Neural progenitor cell (in vitro differentiated cells): ENCODE results near the gene PCDH15. TPM values are rescaled to one million over a fixed set of nuclear protein-coding genes. Genes with fewer than 3 reads are reported as not detected.

Experiments used
- DNase-seq: peaks from one replicate; pipeline ENCODE4 v3.0.0-alpha.2; 2016; ENCODE audit warnings: low spot score
- H2AFZ ChIP-seq: fragments of 200-600 bp; sonication (generic); replicated peaks from 2 replicates; pipeline ENCODE4 v1.6.1; 2016; ENCODE audit warnings: antibody characterized with exemption
- H3F3A ChIP-seq: fragments of 200-600 bp; sonication (generic); 2 replicates; pipeline ENCODE4 v1.6.1; 2016; ENCODE audit warnings: antibody characterized with exemption, low read depth
- H3K27ac ChIP-seq: fragments of 200-600 bp; sonication (generic); 2 replicates; pipeline ENCODE4 v1.5.1; 2016; ENCODE audit warnings: mild to moderate bottlenecking
- H3K27me3 ChIP-seq: fragments of 200-600 bp; sonication (generic); 2 replicates; pipeline ENCODE4 v1.6.1; 2016; ENCODE audit warnings: mild to moderate bottlenecking, moderate library complexity
- H3K36me3 ChIP-seq: fragments of 200-600 bp; sonication (generic); 2 replicates; pipeline ENCODE4 v1.5.1; 2016
- H3K4me1 ChIP-seq: fragments of 200-600 bp; sonication (generic); 2 replicates; pipeline ENCODE4 v1.6.1; 2016; ENCODE audit warnings: mixed run types
- H3K4me2 ChIP-seq: fragments of 200-600 bp; sonication (generic); 2 replicates; pipeline ENCODE4 v1.6.1; 2016
- H3K4me3 ChIP-seq: fragments of 200-600 bp; sonication (generic); 2 replicates; pipeline ENCODE4 v1.5.1; 2016
- H3K79me2 ChIP-seq: fragments of 200-600 bp; sonication (generic); 2 replicates; pipeline ENCODE4 v1.6.1; 2016; ENCODE audit warnings: low read depth
- H3K9ac ChIP-seq: fragments of 200-600 bp; sonication (generic); 2 replicates; pipeline ENCODE4 v1.6.1; 2016
- H3K9me3 ChIP-seq: fragments of 200-600 bp; sonication (generic); 2 replicates; pipeline ENCODE4 v1.5.1; 2016; ENCODE audit warnings: low read depth
- H4K20me1 ChIP-seq: fragments of 200-600 bp; sonication (generic); 2 replicates; pipeline ENCODE4 v1.6.1; 2016; ENCODE audit warnings: low read depth
- H3K27ac Mint-ChIP-seq: 3 replicates; pipeline ENCODE4 v1.8.0; 2021; ENCODE audit warnings: mixed read lengths
- H3K27me3 Mint-ChIP-seq: 2 replicates; pipeline ENCODE4 v1.8.0; 2022; ENCODE audit warnings: low read depth, mild to moderate bottlenecking, inconsistent platforms, moderate library complexity, mixed read lengths; ENCODE audit not compliant: insufficient read depth
- H3K36me3 Mint-ChIP-seq: 3 replicates; pipeline ENCODE4 v1.8.0; 2021; ENCODE audit warnings: mixed read lengths
- H3K4me1 Mint-ChIP-seq: 3 replicates; pipeline ENCODE4 v1.8.0; 2021; ENCODE audit warnings: mixed read lengths
- H3K4me3 Mint-ChIP-seq: 3 replicates; pipeline ENCODE4 v1.8.0; 2021; ENCODE audit warnings: mild to moderate bottlenecking, moderate library complexity, mixed read lengths
- H3K9me3 Mint-ChIP-seq: 3 replicates; pipeline ENCODE4 v1.8.0; 2020; ENCODE audit warnings: mixed read lengths
- EZH2 ChIP-seq: fragments of 200-600 bp; sonication (generic); IDR thresholded peaks from 2 replicates; pipeline ENCODE4 v1.6.1; 2017; ENCODE audit warnings: antibody characterized with exemption, mild to moderate bottlenecking, moderate library complexity
- EZH2phosphoT487 ChIP-seq: fragments of 200-600 bp; sonication (generic); IDR thresholded peaks from 2 replicates; pipeline ENCODE4 v1.6.1; 2017; ENCODE audit warnings: antibody characterized with exemption
- total RNA-seq: library from RNA; depleted of rRNA; stranded (reverse); fragments of >200 nt; gene quantifications from 2 replicates; pipeline ENCODE4 v1.2.3, GENCODE V29; 2015; ENCODE audit warnings: low replicate concordance
- TF ChIP-seq, protein P1 (sequence below): fragments of 200-600 bp; sonication (generic); IDR thresholded peaks from 2 replicates; pipeline ENCODE4 v1.5.1; 2017; ENCODE audit warnings: antibody characterized with exemption, mild to moderate bottlenecking

PCDH15 gene
- total RNA-seq, 1 donor from 2014 or later, result 0.17 TPM

DNA sequence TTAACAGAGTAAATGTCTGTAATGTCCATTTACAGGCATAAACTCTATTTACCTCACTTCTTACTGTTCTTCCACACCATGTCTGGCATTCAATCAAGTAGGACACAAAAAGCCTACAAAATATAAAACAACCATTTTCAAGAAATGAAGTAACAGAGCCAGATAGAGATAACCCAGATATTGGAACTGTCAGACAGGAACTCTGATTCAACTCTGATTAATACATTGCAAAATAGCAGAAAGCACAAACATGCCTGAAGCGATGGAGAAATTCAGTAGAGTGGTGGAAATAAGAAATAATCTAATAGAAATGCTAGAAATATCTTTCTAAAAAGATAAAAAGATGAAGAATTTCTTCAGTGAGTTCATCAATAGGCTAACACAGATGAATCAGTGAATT, 964.4 kb downstream of the PCDH15 start:
- Histone ChIP-seq H3K27me3 (no peaks in the 10 kb centered on the region), H3K9me3 (no peaks in the 10 kb centered on the region), H3K27ac (no peak overlapping the region), H3K4me3 (no peak overlapping the region), H4K20me1 (no peaks in the 10 kb centered on the region), H3K79me2 (no peaks in the 10 kb centered on the region), H3F3A (no peaks in the 10 kb centered on the region), H3K9ac (no peak overlapping the region), H3K4me2 (no peak overlapping the region), H3K36me3 (no peaks in the 10 kb centered on the region), H3K4me1 (no peaks in the 10 kb centered on the region), H2AFZ (no peak overlapping the region)
- no peak for TF ChIP-seq EZH2phosphoT487
- TF ChIP-seq, protein P1, sequence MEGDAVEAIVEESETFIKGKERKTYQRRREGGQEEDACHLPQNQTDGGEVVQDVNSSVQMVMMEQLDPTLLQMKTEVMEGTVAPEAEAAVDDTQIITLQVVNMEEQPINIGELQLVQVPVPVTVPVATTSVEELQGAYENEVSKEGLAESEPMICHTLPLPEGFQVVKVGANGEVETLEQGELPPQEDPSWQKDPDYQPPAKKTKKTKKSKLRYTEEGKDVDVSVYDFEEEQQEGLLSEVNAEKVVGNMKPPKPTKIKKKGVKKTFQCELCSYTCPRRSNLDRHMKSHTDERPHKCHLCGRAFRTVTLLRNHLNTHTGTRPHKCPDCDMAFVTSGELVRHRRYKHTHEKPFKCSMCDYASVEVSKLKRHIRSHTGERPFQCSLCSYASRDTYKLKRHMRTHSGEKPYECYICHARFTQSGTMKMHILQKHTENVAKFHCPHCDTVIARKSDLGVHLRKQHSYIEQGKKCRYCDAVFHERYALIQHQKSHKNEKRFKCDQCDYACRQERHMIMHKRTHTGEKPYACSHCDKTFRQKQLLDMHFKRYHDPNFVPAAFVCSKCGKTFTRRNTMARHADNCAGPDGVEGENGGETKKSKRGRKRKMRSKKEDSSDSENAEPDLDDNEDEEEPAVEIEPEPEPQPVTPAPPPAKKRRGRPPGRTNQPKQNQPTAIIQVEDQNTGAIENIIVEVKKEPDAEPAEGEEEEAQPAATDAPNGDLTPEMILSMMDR, result no peak
- no peak for TF ChIP-seq EZH2
- no peak for DNase-seq
- H3K9me3 Mint-ChIP-seq, result no peaks in the 10 kb centered on the region
- H3K27ac Mint-ChIP-seq, result no peak overlapping the region
- H3K4me1 Mint-ChIP-seq, result no peaks in the 10 kb centered on the region
- no peak overlapping the region for H3K4me3 Mint-ChIP-seq
- H3K27me3 Mint-ChIP-seq, result no peaks in the 10 kb centered on the region
- no peaks in the 10 kb centered on the region for H3K36me3 Mint-ChIP-seq

DNA sequence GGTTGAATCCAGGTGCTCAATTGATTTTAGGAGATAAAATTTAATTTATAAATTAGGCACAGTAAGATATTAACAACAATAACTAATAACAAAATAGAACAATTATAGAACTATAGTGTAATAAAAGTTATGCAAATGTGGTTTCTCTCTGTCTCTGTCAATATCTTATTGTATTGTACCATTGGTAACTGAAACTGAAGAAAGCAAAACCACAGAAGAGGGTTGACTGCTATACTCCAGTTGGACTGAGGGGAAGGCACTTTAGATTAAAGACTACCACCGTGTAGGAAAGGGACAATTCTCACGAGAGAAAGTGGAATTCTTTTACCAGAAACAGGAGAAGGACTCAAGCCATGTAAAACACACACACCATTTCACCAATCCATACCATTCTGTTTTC, 967.1 kb downstream of the PCDH15 start:
- no peaks in the 10 kb centered on the region for H3K4me1 ChIP-seq
- H4K20me1 ChIP-seq, result no peaks in the 10 kb centered on the region
- DNase-seq, result no peak
- H3K27me3 ChIP-seq, result no peaks in the 10 kb centered on the region
- no peaks in the 10 kb centered on the region for H3K36me3 Mint-ChIP-seq
- no peaks in the 10 kb centered on the region for H3K79me2 ChIP-seq
- H3K4me3 ChIP-seq, result no peak overlapping the region
- no peaks in the 10 kb centered on the region for H3K36me3 ChIP-seq
- H3K9me3 ChIP-seq, result no peaks in the 10 kb centered on the region
- H3K4me3 Mint-ChIP-seq, result no peak overlapping the region
- no peak overlapping the region for H3K27ac ChIP-seq
- H3K9me3 Mint-ChIP-seq, result no peaks in the 10 kb centered on the region
- H3K4me2 ChIP-seq, result no peak overlapping the region
- no peak overlapping the region for H3K9ac ChIP-seq
- no peaks in the 10 kb centered on the region for H3K27me3 Mint-ChIP-seq
- H2AFZ ChIP-seq, result no peak overlapping the region
- no peaks in the 10 kb centered on the region for H3F3A ChIP-seq
- no peaks in the 10 kb centered on the region for H3K4me1 Mint-ChIP-seq
- H3K27ac Mint-ChIP-seq, result no peak overlapping the region
- TF ChIP-seq, protein P1, result no peak
- TF ChIP-seq EZH2, result no peak
- TF ChIP-seq EZH2phosphoT487, result no peak

DNA sequence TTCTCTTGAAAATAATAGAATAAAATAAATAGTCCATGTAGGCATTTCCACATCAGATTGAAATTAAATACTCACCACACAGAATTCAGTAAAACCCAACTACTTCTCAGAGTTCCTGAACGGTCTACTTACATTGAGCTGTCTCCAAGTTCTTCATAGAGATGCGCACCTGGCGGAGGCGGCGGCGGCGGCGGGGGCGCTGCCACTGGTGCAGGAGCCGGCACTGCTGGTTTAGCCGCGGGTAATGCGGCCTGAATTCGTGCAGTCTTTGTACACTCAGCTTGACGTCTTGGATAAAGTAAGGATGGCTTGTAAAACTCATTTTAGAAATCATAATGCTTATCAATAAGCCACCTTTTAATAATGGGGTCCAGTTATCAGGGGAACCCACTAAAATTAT, 973.8 kb downstream of the PCDH15 start:
- H3K4me1 Mint-ChIP-seq, result no peaks in the 10 kb centered on the region
- no peaks in the 10 kb centered on the region for H3K9me3 Mint-ChIP-seq

More for the DNA sequence above, 973.8 kb downstream of the PCDH15 start:
- H3K27ac ChIP-seq, result no peak overlapping the region
- DNase-seq, result no peak
- TF ChIP-seq EZH2, result no peak
- TF ChIP-seq EZH2phosphoT487, result no peak
- TF ChIP-seq, protein P1, result no peak
- no peaks in the 10 kb centered on the region for H3K27me3 ChIP-seq
- H3K4me2 ChIP-seq, result no peak overlapping the region
- Mint-ChIP-seq H3K4me3 (no peak overlapping the region), H3K27ac (no peak overlapping the region), H3K27me3 (no peaks in the 10 kb centered on the region), H3K36me3 (no peaks in the 10 kb centered on the region)
- H3K79me2 ChIP-seq, result no peaks in the 10 kb centered on the region
- H3K36me3 ChIP-seq, result no peaks in the 10 kb centered on the region
- H3K9me3 ChIP-seq, result no peaks in the 10 kb centered on the region
- no peaks in the 10 kb centered on the region for H4K20me1 ChIP-seq
- no peaks in the 10 kb centered on the region for H3K4me1 ChIP-seq
- no peak overlapping the region for H2AFZ ChIP-seq
- H3K9ac ChIP-seq, result no peak overlapping the region
- no peaks in the 10 kb centered on the region for H3F3A ChIP-seq
- no peak overlapping the region for H3K4me3 ChIP-seq
